ENCODE data around the gene FPGS. TPM values are rescaled to one million over a fixed set of nuclear protein-coding genes. Genes with fewer than 3 reads are reported as not detected.

The FPGS gene
- total RNA-seq, 6 experiments from 2014 or later: 51.9 to 69.2 (median 62.7) TPM

GRCh38 chr9:127818574-127818973 is 15.9 kb downstream of the FPGS start:
- Mint-ChIP-seq H3K27ac (0 out of 2 replicates have a peak overlapping the region, but pooled peaks have one; percentile 24), H3K4me3 (no peak overlapping the region), H3K4me1 (ENCODE audit: low read depth) (no peaks in the 10 kb centered on the region; the same call in 1 of the 2 replicates), H3K9me3 (no peaks in the 10 kb centered on the region), H3K36me3 (ENCODE audit: low read depth) (peaks cover 21% of the 10 kb centered on the region), H3K27me3 (ENCODE audit: insufficient read depth) (peaks cover 15% of the 10 kb centered on the region)
- no peak for TF ChIP-seq CTCF (IDR thresholded peaks at IDR 0.05)
- DNase-seq: no peak

GRCh38 chr9:127822108-127822507 is 19.4 kb downstream of the FPGS start:
- H3K27me3 Mint-ChIP-seq (ENCODE audit: insufficient read depth): peaks cover 6% of the 10 kb centered on the region

GRCh38 chr9:127825319-127826051 is 22.8 kb downstream of the FPGS start:
- Mint-ChIP-seq H3K4me3 (no peak overlapping the region), H3K4me1 (ENCODE audit: low read depth) (peaks cover 30% of the 10 kb centered on the region), H3K27ac (no peak overlapping the region), H3K9me3 (no peaks in the 10 kb centered on the region), H3K27me3 (ENCODE audit: insufficient read depth) (peaks cover 4% of the 10 kb centered on the region; the same call in 1 of the 2 replicates), H3K36me3 (ENCODE audit: low read depth) (peaks cover 22% of the 10 kb centered on the region)
- peak; percentile 43; the same call in 1 of the 2 replicates for TF ChIP-seq CTCF (IDR thresholded peaks at IDR 0.05)
- DNase-seq: no peak

More at GRCh38 chr9:127822108-127822507, 19.4 kb downstream of the FPGS start:
- DNase-seq: no peak
- no peaks in the 10 kb centered on the region for H3K9me3 Mint-ChIP-seq
- peaks cover 4% of the 10 kb centered on the region for H3K4me1 Mint-ChIP-seq (ENCODE audit: low read depth)
- TF ChIP-seq CTCF (IDR thresholded peaks at IDR 0.05): no peak
- peaks cover 29% of the 10 kb centered on the region for H3K36me3 Mint-ChIP-seq (ENCODE audit: low read depth)
- H3K4me3 Mint-ChIP-seq: no peak overlapping the region
- no peak overlapping the region for H3K27ac Mint-ChIP-seq

- Mint-ChIP-seq H3K36me3 (ENCODE audit: low read depth) (peaks cover 27% of the 10 kb centered on the region), H3K27ac (peak overlapping the region; percentile 78; the same call in 1 of the 2 replicates)
- TF ChIP-seq CTCF (IDR thresholded peaks at IDR 0.05): no peak
These were observed 23.7 kb downstream of the FPGS start for GRCh38 chr9:127826253-127826913.

GRCh38 chr9:127828262-127829031 is 25.8 kb downstream of the FPGS start:
- peak; percentile 26 for TF ChIP-seq CTCF (IDR thresholded peaks at IDR 0.05)
- H3K4me3 Mint-ChIP-seq: peak overlapping the region; percentile 50

More at GRCh38 chr9:127826253-127826913, 23.7 kb downstream of the FPGS start:
- H3K4me1 Mint-ChIP-seq (ENCODE audit: low read depth): peaks cover 30% of the 10 kb centered on the region
- no peak for DNase-seq
- peaks cover 3% of the 10 kb centered on the region; the same call in 1 of the 2 replicates for H3K27me3 Mint-ChIP-seq (ENCODE audit: insufficient read depth)
- no peak overlapping the region for H3K4me3 Mint-ChIP-seq
- H3K9me3 Mint-ChIP-seq: no peaks in the 10 kb centered on the region

More at GRCh38 chr9:127828262-127829031, 25.8 kb downstream of the FPGS start:
- DNase-seq: peak; percentile 53
- Mint-ChIP-seq H3K36me3 (ENCODE audit: low read depth) (peaks cover 22% of the 10 kb centered on the region), H3K9me3 (no peaks in the 10 kb centered on the region), H3K4me1 (ENCODE audit: low read depth) (peaks cover 39% of the 10 kb centered on the region), H3K27me3 (ENCODE audit: insufficient read depth) (peaks cover 3% of the 10 kb centered on the region), H3K27ac (peak overlapping the region; percentile 78)
